GM18951 (cell line): ENCODE measurements around the gene TP53I3.

ENCODE experiments used
- POLR2A ChIP-seq: IDR thresholded peaks from 4 replicates; pipeline ENCODE4 v1.6.1; 2011; ENCODE audit warnings: mild to moderate bottlenecking; ENCODE audit not compliant: insufficient read length, insufficient read depth; ENCODE audit errors: extremely low read depth
- in situ Hi-C: fragments of 300-500 bp; cut with MboI; formaldehyde crosslinking; loops from one replicate; pipeline ENCODE4 v1.12.0; 2022; ENCODE audit warnings: low sequenced_read_pairs, mixed read lengths, inconsistent platforms; ENCODE audit not compliant: unreplicated experiment

TP53I3 gene

GRCh38 chr2:24083567-24084385 lies 858 bp downstream of the TP53I3 start:
- TF ChIP-seq POLR2A, result peak; percentile 62
- in situ Hi-C loops, result no loop called here

DNA sequence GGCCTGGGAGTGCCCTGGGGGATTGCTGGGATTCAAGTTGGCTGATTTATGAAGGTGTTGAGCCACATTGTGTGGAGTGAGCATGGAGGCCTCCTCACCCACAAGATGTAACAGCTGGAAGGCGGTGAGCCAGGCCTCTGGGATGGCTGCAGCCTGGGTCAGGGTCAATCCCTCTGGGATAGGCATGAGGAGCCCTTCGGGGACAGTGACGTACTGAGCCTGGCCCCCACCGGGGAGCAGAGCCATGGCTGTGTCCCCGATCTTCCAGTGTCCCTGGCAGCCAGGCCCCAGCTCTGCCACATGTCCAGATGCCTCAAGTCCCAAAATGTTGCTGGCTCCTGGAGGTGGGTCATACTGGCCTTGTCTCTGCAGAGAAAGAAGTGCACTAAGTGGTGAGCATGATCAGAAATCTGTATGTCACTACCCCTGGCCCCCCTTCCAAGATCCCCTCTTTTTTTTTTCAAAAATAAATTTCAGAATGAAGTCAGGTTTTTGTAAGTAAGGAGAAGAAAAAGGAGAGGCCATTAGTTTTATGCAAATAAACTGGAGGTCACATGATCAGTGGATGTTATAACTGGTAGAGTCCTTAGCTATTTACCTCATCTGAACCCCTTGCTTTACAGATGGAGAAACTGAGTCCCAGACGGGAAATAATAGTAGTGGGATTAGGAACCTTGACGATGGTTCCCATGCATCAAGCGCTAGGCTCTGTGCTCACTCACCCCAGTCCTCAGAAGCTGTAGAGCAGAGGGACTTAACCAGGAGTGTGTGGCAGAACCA lies 1.7 kb downstream of the TP53I3 start:
- TF ChIP-seq POLR2A, result no peak
- in situ Hi-C loops, result no loop called here

DNA sequence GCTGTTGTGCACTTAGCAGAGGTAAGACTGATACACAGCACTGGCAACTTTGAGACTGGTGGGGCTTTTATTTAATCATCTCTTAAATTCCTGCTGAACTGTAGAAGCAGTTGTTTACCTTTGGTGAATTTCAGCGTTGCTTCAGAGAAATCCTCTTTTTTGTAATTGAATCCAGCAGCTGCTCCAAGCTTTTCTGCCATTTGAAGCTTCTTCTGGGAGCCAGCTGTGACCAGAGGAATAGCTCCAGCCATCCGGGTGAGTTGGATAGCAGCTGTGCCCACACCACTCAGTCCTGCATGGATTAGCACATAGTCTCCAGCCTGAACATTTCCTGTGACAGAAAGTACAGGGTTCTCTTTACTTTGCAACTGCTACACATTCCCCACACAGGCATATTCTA lies 3.9 kb downstream of the TP53I3 start:
- TF ChIP-seq POLR2A, result no peak
- in situ Hi-C loops, result no loop called here

GRCh38 chr2:24077879-24078278 lies 6.8 kb downstream of the TP53I3 start:
- no peak for TF ChIP-seq POLR2A
- in situ Hi-C loops, result no loop called here

DNA sequence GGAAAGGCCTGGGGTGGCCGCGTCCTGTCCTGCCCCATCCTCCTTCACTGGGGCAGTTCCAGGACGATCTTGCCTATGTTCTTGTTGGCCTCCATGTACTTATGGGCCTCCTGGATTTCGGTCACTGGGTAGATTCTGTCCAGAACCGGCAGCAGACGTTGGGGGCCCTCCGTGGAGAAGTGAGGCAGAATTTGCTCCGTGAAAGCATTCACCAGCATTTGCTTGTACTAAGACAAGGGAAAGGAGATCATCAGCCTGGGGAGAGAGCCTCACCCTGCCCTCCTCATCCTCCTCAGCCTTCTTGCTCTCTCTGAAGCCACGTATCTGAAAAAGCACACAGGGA lies 7.1 kb downstream of the TP53I3 start:
- TF ChIP-seq POLR2A, result no peak
- in situ Hi-C loops, result no loop called here

GRCh38 chr2:24076849-24077534 lies 7.6 kb downstream of the TP53I3 start:
- in situ Hi-C loops, result no loop called here
- TF ChIP-seq POLR2A, result no peak

- in situ Hi-C loops, result no loop called here
- TF ChIP-seq POLR2A, result peak; percentile 91
Measured at GRCh38 chr2:24075915-24076848, 8.5 kb downstream of the TP53I3 start, which contains the start of gene SF3B6. Gene SF3B6, minus strand, starts transcription at chr2:24076326. Its CDS starts 97 bp downstream, at chr2:24076229.

DNA sequence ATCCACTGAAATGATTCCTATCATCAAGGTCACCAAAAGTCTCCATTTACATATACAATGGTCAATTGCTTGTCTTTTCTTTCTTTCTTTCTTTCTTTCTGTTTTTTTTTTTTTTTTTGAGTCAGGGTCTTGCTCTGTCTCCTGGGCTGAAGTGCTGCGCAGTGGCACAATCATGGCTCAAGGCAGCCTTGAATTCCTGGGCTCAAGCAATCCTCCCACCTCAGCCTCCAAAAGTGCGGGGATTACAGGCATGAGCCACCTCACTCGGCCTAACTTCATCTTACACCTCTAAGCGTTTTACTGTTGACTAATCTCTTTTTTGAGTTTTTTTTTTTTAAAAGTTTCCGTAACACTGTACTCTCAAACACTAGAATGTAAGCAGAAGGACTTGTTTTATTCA lies 9.4 kb downstream of the TP53I3 start:
- in situ Hi-C loops, result no loop called here
- no peak for TF ChIP-seq POLR2A

DNA sequence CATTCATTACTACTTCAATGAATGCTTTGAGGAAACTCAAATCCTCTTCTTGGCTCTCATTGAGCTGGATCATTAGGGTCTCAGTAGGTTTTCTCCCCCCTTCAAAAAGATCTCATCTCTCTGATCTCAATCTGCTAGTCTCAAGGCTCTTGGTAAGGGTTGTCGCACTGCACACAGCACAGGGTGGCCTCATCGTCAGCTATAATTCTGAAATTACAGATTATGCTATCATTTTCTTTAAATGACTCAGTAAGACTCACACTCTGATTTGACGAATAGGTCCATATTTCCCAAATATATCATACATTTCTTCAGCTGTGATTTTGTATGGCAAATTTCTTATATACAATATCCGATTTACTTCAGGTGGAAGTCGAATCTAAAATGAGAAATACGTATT lies 10.8 kb downstream of the TP53I3 start:
- in situ Hi-C loops, result no loop called here

DNA sequence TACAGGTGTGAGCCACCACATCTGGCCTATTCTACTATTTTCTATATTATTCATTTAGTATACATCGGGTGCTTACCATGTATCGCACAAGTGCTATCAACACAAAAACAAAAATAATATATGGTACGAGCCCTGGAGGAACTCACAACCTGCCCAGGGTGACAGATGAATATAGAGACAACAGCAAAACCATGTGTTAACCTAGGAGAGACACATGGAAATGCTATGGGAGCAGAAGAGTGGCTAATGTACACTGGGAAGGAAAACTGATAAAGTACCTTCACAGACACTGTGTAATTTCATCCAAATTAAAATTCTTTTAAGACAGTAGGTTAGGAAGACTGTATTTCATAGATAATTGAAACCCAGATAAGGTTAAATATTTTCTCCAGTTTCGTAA lies 12.4 kb downstream of the TP53I3 start:
- no peak for TF ChIP-seq POLR2A
- in situ Hi-C loops, result no loop called here

More for the DNA sequence above, 10.8 kb downstream of the TP53I3 start:
- no peak for TF ChIP-seq POLR2A

GRCh38 chr2:24065341-24065740 lies 19.3 kb downstream of the TP53I3 start:
- TF ChIP-seq POLR2A, result no peak
- in situ Hi-C loops, result no loop called here

GRCh38 chr2:24058564-24059271 lies 25.9 kb downstream of the TP53I3 start:
- in situ Hi-C loops, result no loop called here
- TF ChIP-seq POLR2A, result no peak
